Right kidney (tissue), 1 donor: ENCODE results near the gene KIF26B.
"Not testable (repeated sequence)": the region's sequence is repeated elsewhere in the genome, so short reads cannot be mapped to it uniquely, and the experiment has no call there.

ENCODE experiments used
- DNase-seq: peaks from one replicate; pipeline ENCODE4 v3.0.0-alpha.2; 2016

KIF26B gene

GRCh38 chr1:245325922-245326795 lies 171.4 kb downstream of the KIF26B start:
- no peak for DNase-seq

GRCh38 chr1:245327360-245327759 lies 172.6 kb downstream of the KIF26B start:
- DNase-seq: no peak

- DNase-seq: no peak
Measured at GRCh38 chr1:245327842-245328241, 173.1 kb downstream of the KIF26B start.

- DNase-seq: no peak
Measured at GRCh38 chr1:245330951-245331350, 176.2 kb downstream of the KIF26B start.

GRCh38 chr1:245332085-245332484 lies 177.3 kb downstream of the KIF26B start:
- DNase-seq: no peak

- DNase-seq: no peak
Measured at GRCh38 chr1:245332513-245332912, 177.7 kb downstream of the KIF26B start.

GRCh38 chr1:245334235-245334634 lies 179.4 kb downstream of the KIF26B start:
- no peak for DNase-seq

GRCh38 chr1:245334827-245335490 lies 180.2 kb downstream of the KIF26B start:
- DNase-seq: no peak

- not testable (repeated sequence) for DNase-seq
Measured at GRCh38 chr1:245335684-245336083, 180.9 kb downstream of the KIF26B start.

GRCh38 chr1:245336149-245336983 lies 181.6 kb downstream of the KIF26B start:
- no peak for DNase-seq

GRCh38 chr1:245336984-245337355 lies 182.2 kb downstream of the KIF26B start:
- not testable (repeated sequence) for DNase-seq

- no peak for DNase-seq
Measured at GRCh38 chr1:245337829-245338484, 183.2 kb downstream of the KIF26B start.

GRCh38 chr1:245338485-245338877 lies 183.7 kb downstream of the KIF26B start:
- no peak for DNase-seq

GRCh38 chr1:245341743-245342142 lies 187.0 kb downstream of the KIF26B start:
- no peak for DNase-seq

GRCh38 chr1:245345191-245345884 lies 190.6 kb downstream of the KIF26B start:
- no peak for DNase-seq

GRCh38 chr1:245348626-245349025 lies 193.8 kb downstream of the KIF26B start:
- no peak for DNase-seq

- no peak for DNase-seq
Measured at GRCh38 chr1:245353411-245353810, 198.6 kb downstream of the KIF26B start.

- no peak for DNase-seq
Measured at GRCh38 chr1:245353915-245354775, 199.4 kb downstream of the KIF26B start.

GRCh38 chr1:245355851-245356630 lies 201.3 kb downstream of the KIF26B start:
- not testable (repeated sequence) for DNase-seq
